ENCODE data around the gene TAF5L.

The TAF5L gene

GRCh38 chr1:229636042-229636441 lies 10.1 kb upstream of the TAF5L start:
- Histone ChIP-seq H3K4me2 (ENCODE audit: low read length) (no peak overlapping the region), H3K4ac (ENCODE audit: low read depth, low read length) (no peak overlapping the region), H3K79me2 (ENCODE audit: control insufficient read depth, insufficient read depth, low read length, poor library complexity) (no peaks in the 10 kb centered on the region), H2BK120ac (ENCODE audit: insufficient read depth, low read length, poor library complexity) (no peak overlapping the region), H2BK5ac (ENCODE audit: low read depth, low read length, poor library complexity) (no peak overlapping the region), H3K36me3 (ENCODE audit: control insufficient read depth in 1 of 2, insufficient read depth in 2 of 2, low read length in 2 of 2) (peaks cover 28 to 34% of the 10 kb centered on the region in 2 experiments), H3K27ac (ENCODE audit: low read depth, low read length) (no peak overlapping the region), H3K4me1 (ENCODE audit: control insufficient read depth in 1 of 2, insufficient read depth in 2 of 2, low read length in 2 of 2) (no peaks in the 10 kb centered on the region), H3K79me1 (ENCODE audit: low read length) (no peaks in the 10 kb centered on the region), H2AK5ac (ENCODE audit: low read length) (no peak overlapping the region), H2BK12ac (ENCODE audit: low read length) (no peak overlapping the region), H4K12ac (ENCODE audit: low read depth, low read length) (no peak overlapping the region), H4K8ac (ENCODE audit: low read depth, low read length) (no peak overlapping the region), H3K23ac (ENCODE audit: low read length) (no peak overlapping the region), H3K9me3 (ENCODE audit: insufficient read depth, low read depth, low read length) (no peaks in the 10 kb centered on the region), H3K4me3 (ENCODE audit: low read depth, low read length) (no peak overlapping the region), H3K18ac (ENCODE audit: low read length) (no peak overlapping the region), H3K14ac (ENCODE audit: low read length) (no peak overlapping the region), H4K91ac (ENCODE audit: low read depth, low read length) (no peak overlapping the region), H2AFZ (ENCODE audit: insufficient read depth, low read length, poor library complexity) (no peak overlapping the region), H3K9ac (ENCODE audit: low read length) (no peak overlapping the region), H3K27me3 (ENCODE audit: insufficient read depth, low read length) (no peaks in the 10 kb centered on the region)
- DNase-seq, result no peak
- WGBS (ENCODE audit: extremely low coverage, insufficient coverage, insufficient read length), result no CpG with 5 or more reads among the region's 9 CpGs

DNA sequence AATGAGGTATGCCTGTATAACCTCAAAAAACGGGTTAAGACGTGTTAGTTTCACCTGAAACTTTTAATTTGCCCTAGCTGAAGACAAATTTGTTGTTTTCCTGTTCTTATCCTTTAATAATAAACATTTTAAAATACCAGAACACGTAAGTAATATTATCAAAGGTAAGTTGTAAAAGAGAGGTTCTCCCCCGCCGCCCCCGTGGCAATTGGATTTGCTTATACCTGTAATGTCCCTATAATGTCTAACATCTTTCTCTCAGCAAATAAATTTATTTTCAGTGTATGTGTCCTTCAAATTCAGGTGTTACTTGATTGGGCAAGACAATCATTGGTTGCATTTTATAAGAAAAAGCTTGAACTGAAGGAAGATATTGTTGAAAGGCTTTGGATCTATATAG lies 6.0 kb upstream of the TAF5L start:
- no CpG with 5 or more reads among the region's 6 CpGs for WGBS (ENCODE audit: extremely low coverage, insufficient coverage, insufficient read length)
- Histone ChIP-seq H2AK5ac (ENCODE audit: low read length) (no peak overlapping the region), H3K4me2 (ENCODE audit: low read length) (no peak overlapping the region), H2BK5ac (ENCODE audit: low read depth, low read length, poor library complexity) (no peak overlapping the region), H3K9me3 (ENCODE audit: insufficient read depth, low read depth, low read length) (no peaks in the 10 kb centered on the region), H2AFZ (ENCODE audit: insufficient read depth, low read length, poor library complexity) (no peak overlapping the region), H3K4me3 (ENCODE audit: low read depth, low read length) (no peak overlapping the region), H3K27me3 (ENCODE audit: insufficient read depth, low read length) (no peaks in the 10 kb centered on the region), H3K36me3 (ENCODE audit: control insufficient read depth in 1 of 2, insufficient read depth in 2 of 2, low read length in 2 of 2) (peaks cover 16 to 22% of the 10 kb centered on the region in 2 experiments), H2BK12ac (ENCODE audit: low read length) (no peak overlapping the region), H3K9ac (ENCODE audit: low read length) (no peak overlapping the region), H3K4me1 (ENCODE audit: control insufficient read depth in 1 of 2, insufficient read depth in 2 of 2, low read length in 2 of 2) (no peaks in the 10 kb centered on the region), H3K79me2 (ENCODE audit: control insufficient read depth, insufficient read depth, low read length, poor library complexity) (no peaks in the 10 kb centered on the region), H4K8ac (ENCODE audit: low read depth, low read length) (no peak overlapping the region), H3K23ac (ENCODE audit: low read length) (no peak overlapping the region), H3K14ac (ENCODE audit: low read length) (no peak overlapping the region), H4K91ac (ENCODE audit: low read depth, low read length) (no peak overlapping the region), H3K4ac (ENCODE audit: low read depth, low read length) (no peak overlapping the region), H3K18ac (ENCODE audit: low read length) (no peak overlapping the region), H3K79me1 (ENCODE audit: low read length) (no peaks in the 10 kb centered on the region), H4K12ac (ENCODE audit: low read depth, low read length) (no peak overlapping the region), H3K27ac (ENCODE audit: low read depth, low read length) (no peak overlapping the region), H2BK120ac (ENCODE audit: insufficient read depth, low read length, poor library complexity) (no peak overlapping the region)
- DNase-seq, result no peak

DNA sequence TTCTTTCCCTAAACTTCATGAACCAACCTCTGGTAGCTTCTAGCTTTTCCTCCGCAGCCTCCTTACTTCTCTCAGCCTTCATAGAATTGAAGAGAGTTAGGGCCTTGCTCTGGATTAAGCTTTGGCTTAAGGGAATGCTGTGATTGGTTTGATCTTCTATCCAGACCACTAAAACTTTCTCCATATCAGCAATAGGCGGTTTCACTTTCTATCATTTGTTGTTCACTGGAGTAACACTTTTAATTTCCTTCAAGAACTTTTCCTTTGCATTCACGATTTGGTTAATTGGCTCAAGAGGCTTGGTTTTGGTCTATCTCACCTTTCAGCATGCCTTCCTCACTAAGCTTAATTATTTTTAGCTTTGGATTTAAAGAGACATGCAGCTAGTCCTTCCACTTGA lies 5.2 kb upstream of the TAF5L start:
- Histone ChIP-seq H3K23ac (ENCODE audit: low read length) (no peak overlapping the region), H4K8ac (ENCODE audit: low read depth, low read length) (no peak overlapping the region), H3K14ac (ENCODE audit: low read length) (no peak overlapping the region), H2AFZ (ENCODE audit: insufficient read depth, low read length, poor library complexity) (no peak overlapping the region), H3K4me3 (ENCODE audit: low read depth, low read length) (no peak overlapping the region), H3K4me1 (ENCODE audit: control insufficient read depth in 1 of 2, insufficient read depth in 2 of 2, low read length in 2 of 2) (no peaks in the 10 kb centered on the region), H3K4me2 (ENCODE audit: low read length) (no peak overlapping the region), H2AK5ac (ENCODE audit: low read length) (no peak overlapping the region), H4K12ac (ENCODE audit: low read depth, low read length) (no peak overlapping the region), H2BK12ac (ENCODE audit: low read length) (no peak overlapping the region), H3K9me3 (ENCODE audit: insufficient read depth, low read depth, low read length) (no peaks in the 10 kb centered on the region), H3K79me2 (ENCODE audit: control insufficient read depth, insufficient read depth, low read length, poor library complexity) (peaks cover 3% of the 10 kb centered on the region), H3K4ac (ENCODE audit: low read depth, low read length) (no peak overlapping the region), H2BK120ac (ENCODE audit: insufficient read depth, low read length, poor library complexity) (no peak overlapping the region), H3K79me1 (ENCODE audit: low read length) (peaks cover 3% of the 10 kb centered on the region), H3K27ac (ENCODE audit: low read depth, low read length) (no peak overlapping the region), H3K9ac (ENCODE audit: low read length) (no peak overlapping the region), H3K27me3 (ENCODE audit: insufficient read depth, low read length) (no peaks in the 10 kb centered on the region), H3K18ac (ENCODE audit: low read length) (no peak overlapping the region), H4K91ac (ENCODE audit: low read depth, low read length) (no peak overlapping the region), H3K36me3 (ENCODE audit: control insufficient read depth in 1 of 2, insufficient read depth in 2 of 2, low read length in 2 of 2) (peaks cover 13 to 14% of the 10 kb centered on the region in 2 experiments), H2BK5ac (ENCODE audit: low read depth, low read length, poor library complexity) (no peak overlapping the region)
- no peak for DNase-seq
- WGBS (ENCODE audit: extremely low coverage, insufficient coverage, insufficient read length), result no CpG with 5 or more reads among the region's 3 CpGs

DNA sequence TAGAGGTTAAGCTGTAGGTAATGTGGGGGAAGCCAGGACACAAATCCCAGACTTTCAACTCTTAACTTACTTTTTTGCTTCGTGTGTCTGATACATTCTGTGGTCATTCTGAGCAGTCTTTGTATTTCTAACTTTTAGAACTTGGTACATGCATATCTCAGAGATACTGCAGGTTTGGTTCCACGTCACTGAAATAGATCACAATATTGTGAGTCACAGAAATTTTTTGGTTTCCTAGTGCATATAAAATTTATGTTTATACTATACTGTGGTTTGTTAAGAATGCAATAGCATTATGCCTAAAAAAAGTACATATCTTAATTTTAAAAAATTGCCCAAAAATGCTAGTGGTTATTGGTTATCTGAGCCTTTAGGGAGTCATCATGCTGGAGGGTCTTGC lies 3.3 kb upstream of the TAF5L start:
- Histone ChIP-seq H4K8ac (ENCODE audit: low read depth, low read length) (no peak overlapping the region), H4K91ac (ENCODE audit: low read depth, low read length) (no peak overlapping the region), H2AK5ac (ENCODE audit: low read length) (no peak overlapping the region), H3K4ac (ENCODE audit: low read depth, low read length) (no peak overlapping the region), H3K4me2 (ENCODE audit: low read length) (no peak overlapping the region), H3K23ac (ENCODE audit: low read length) (no peak overlapping the region), H4K12ac (ENCODE audit: low read depth, low read length) (no peak overlapping the region), H3K27me3 (ENCODE audit: insufficient read depth, low read length) (no peaks in the 10 kb centered on the region), H3K36me3 (ENCODE audit: control insufficient read depth in 1 of 2, insufficient read depth in 2 of 2, low read length in 2 of 2) (no peaks in the 10 kb centered on the region), H2BK12ac (ENCODE audit: low read length) (no peak overlapping the region), H3K9me3 (ENCODE audit: insufficient read depth, low read depth, low read length) (no peaks in the 10 kb centered on the region), H3K18ac (ENCODE audit: low read length) (no peak overlapping the region), H2BK120ac (ENCODE audit: insufficient read depth, low read length, poor library complexity) (no peak overlapping the region), H3K27ac (ENCODE audit: low read depth, low read length) (no peak overlapping the region), H2AFZ (ENCODE audit: insufficient read depth, low read length, poor library complexity) (no peak overlapping the region), H3K79me2 (ENCODE audit: control insufficient read depth, insufficient read depth, low read length, poor library complexity) (peaks cover 8% of the 10 kb centered on the region), H3K14ac (ENCODE audit: low read length) (no peak overlapping the region), H3K4me3 (ENCODE audit: low read depth, low read length) (no peak overlapping the region), H3K4me1 (ENCODE audit: control insufficient read depth in 1 of 2, insufficient read depth in 2 of 2, low read length in 2 of 2) (peaks cover 0 to 3% of the 10 kb centered on the region in 2 experiments), H3K9ac (ENCODE audit: low read length) (no peak overlapping the region), H2BK5ac (ENCODE audit: low read depth, low read length, poor library complexity) (no peak overlapping the region), H3K79me1 (ENCODE audit: low read length) (peaks cover 4% of the 10 kb centered on the region)
- no CpG with 5 or more reads among the region's 2 CpGs for WGBS (ENCODE audit: extremely low coverage, insufficient coverage, insufficient read length)
- DNase-seq, result no peak
